ENCODE data around the gene RAMP2.

Gene RAMP2

DNA sequence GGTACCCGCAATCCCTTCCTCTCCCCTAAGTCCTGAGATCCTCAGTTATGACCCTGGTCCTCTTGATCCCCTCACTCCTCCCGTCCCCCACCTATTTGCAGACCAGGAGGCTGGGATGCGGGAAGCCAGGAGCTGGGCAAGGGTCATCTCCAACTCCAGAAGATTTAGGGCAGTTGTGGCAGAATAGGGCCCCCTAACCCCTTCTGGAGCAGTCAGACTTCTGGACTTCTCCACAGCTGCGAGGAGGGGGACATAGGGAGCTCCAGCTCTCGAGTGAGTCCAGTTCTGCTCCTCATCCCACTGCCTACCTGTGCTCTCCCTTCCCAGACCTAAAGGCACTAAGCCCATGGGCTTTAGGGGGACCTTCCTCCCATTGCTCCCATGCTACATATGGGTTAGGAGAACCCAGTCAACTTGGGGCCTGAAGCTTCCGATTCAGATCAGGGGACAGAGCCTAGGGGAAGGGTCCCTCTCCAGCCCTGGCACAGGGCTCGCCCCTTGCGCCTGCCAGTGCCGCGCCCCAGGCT is 20.7 kb downstream of the RAMP2 start:
- Histone ChIP-seq H3K27me3 (ENCODE audit: control insufficient read depth, insufficient read depth, low read length) (peaks cover 20% of the 10 kb centered on the region), H3K4me1 (ENCODE audit: control insufficient read depth, insufficient read depth, low read length) (0 out of 2 replicates have a peak, but pooled peaks cover 5% of the 10 kb centered on the region), H3K9me3 (ENCODE audit: control insufficient read depth, insufficient read depth, low read length) (no peaks in the 10 kb centered on the region), H3K27ac (ENCODE audit: low read depth, low read length) (no peak overlapping the region), H3K36me3 (ENCODE audit: control insufficient read depth, insufficient read depth, low read length) (peaks cover 25% of the 10 kb centered on the region), H3K4me3 (ENCODE audit: low read depth, low read length) (peak overlapping the region; percentile 63; the same call in 1 of the 2 replicates), H3K9ac (ENCODE audit: low read depth, low read length) (no peak overlapping the region)

DNA sequence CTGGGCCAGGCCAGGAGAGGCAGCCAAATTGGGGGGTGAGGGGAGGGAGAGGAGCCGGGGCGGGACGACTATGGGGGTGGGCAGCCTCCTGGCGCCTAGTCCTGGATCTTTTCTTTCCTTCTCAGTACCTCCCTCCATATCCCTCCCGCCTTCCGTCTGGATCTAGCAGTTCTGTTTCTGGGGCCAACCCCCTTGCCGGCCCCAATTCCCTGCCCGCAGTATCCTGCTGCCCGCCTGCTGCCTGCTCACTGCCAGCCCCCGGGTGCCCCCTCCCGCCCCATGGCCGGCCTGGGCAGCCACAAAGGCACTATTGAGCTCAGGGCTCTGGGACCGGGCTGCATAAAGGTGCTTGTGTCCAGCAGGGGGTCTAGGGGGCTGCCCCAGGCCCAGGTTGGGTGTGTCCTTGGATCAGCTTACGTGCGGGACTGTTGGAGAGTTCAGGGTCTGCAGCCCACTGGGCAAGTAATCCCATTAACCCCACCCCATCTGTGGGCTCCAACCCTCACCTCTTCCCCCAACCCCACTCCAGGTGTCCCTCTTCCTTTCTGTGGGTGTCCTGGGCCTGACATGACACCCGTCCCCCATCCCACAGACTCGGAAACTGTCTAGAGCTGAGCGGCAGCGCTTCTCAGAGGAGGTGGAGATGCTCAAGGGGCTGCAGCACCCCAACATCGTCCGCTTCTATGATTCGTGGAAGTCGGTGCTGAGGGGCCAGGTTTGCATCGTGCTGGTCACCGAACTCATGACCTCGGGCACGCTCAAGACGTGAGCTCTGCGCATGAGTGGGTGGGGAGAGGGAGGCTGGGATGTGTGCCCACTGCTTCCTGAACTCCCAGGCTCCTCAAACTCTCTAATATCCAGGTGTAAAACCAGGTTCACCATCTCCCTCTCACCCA is 21.4 kb downstream of the RAMP2 start:
- H3K9ac ChIP-seq (ENCODE audit: low read depth, low read length) = no peak overlapping the region
- H3K27ac ChIP-seq (ENCODE audit: low read depth, low read length) = no peak overlapping the region
- no peak overlapping the region for H3K4me3 ChIP-seq (ENCODE audit: low read depth, low read length)
- H3K27me3 ChIP-seq (ENCODE audit: control insufficient read depth, insufficient read depth, low read length) = peaks cover 20% of the 10 kb centered on the region
- H3K4me1 ChIP-seq (ENCODE audit: control insufficient read depth, insufficient read depth, low read length) = 0 out of 2 replicates have a peak, but pooled peaks cover 5% of the 10 kb centered on the region
- peaks cover 20% of the 10 kb centered on the region for H3K36me3 ChIP-seq (ENCODE audit: control insufficient read depth, insufficient read depth, low read length)
- H3K9me3 ChIP-seq (ENCODE audit: control insufficient read depth, insufficient read depth, low read length) = no peaks in the 10 kb centered on the region

DNA sequence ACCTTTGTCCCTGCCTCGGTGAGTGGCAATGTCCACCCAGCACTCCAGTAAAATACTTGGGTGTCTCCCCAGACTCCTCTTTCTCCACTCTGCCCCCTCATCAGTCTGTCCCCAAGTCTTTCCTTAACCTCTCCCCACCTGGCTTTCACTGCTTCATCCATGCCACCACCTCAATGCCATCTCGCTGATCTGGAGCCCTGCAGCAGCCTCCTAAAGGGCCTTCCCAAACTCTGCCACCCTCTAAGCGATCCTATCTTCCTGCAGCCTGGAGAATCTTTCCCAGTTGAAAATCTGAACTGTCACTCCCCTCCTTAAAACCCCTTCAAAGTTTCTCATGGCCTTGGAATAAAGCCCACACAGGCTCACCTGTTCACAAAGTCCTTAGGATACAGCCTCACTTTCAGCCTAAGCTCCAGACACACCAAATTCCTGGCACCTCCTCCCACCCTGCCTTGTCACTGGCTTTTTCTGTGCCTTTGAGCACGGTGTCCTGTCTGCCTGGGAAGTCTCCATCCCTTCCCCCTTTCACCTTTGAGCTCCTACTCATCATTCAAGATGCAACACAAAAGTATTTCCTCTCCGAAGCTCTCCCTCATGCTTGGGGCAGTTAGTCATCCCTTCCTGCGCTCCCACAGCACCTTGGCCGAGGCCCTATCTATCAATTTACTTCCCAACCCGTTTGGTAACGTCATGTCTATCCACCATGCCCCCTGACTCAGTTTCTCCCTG is 22.2 kb downstream of the RAMP2 start:
- peaks cover 20% of the 10 kb centered on the region for H3K27me3 ChIP-seq (ENCODE audit: control insufficient read depth, insufficient read depth, low read length)
- no peaks in the 10 kb centered on the region for H3K9me3 ChIP-seq (ENCODE audit: control insufficient read depth, insufficient read depth, low read length)
- peaks cover 13% of the 10 kb centered on the region for H3K36me3 ChIP-seq (ENCODE audit: control insufficient read depth, insufficient read depth, low read length)
- no peak overlapping the region for H3K27ac ChIP-seq (ENCODE audit: low read depth, low read length)
- no peak overlapping the region for H3K9ac ChIP-seq (ENCODE audit: low read depth, low read length)
- H3K4me3 ChIP-seq (ENCODE audit: low read depth, low read length) = no peak overlapping the region
- 0 out of 2 replicates have a peak, but pooled peaks cover 5% of the 10 kb centered on the region for H3K4me1 ChIP-seq (ENCODE audit: control insufficient read depth, insufficient read depth, low read length)

DNA sequence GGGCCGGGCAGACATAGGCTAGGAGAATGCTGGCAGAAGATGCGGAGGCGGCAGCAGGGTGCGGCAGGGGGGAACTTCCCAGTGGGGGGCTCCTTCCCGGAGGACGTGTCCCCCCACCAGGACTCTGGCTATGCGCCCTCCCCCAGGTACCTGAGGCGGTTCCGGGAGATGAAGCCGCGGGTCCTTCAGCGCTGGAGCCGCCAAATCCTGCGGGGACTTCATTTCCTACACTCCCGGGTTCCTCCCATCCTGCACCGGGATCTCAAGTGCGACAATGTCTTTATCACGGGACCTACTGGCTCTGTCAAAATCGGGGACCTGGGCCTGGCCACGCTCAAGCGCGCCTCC is 22.7 kb downstream of the RAMP2 start:
- peaks cover 20% of the 10 kb centered on the region for H3K27me3 ChIP-seq (ENCODE audit: control insufficient read depth, insufficient read depth, low read length)
- no peak overlapping the region for H3K4me3 ChIP-seq (ENCODE audit: low read depth, low read length)
- no peak overlapping the region for H3K9ac ChIP-seq (ENCODE audit: low read depth, low read length)
- H3K4me1 ChIP-seq (ENCODE audit: control insufficient read depth, insufficient read depth, low read length) = 0 out of 2 replicates have a peak, but pooled peaks cover 5% of the 10 kb centered on the region
- no peaks in the 10 kb centered on the region for H3K9me3 ChIP-seq (ENCODE audit: control insufficient read depth, insufficient read depth, low read length)
- H3K27ac ChIP-seq (ENCODE audit: low read depth, low read length) = no peak overlapping the region
- peaks cover 7% of the 10 kb centered on the region for H3K36me3 ChIP-seq (ENCODE audit: control insufficient read depth, insufficient read depth, low read length)

DNA sequence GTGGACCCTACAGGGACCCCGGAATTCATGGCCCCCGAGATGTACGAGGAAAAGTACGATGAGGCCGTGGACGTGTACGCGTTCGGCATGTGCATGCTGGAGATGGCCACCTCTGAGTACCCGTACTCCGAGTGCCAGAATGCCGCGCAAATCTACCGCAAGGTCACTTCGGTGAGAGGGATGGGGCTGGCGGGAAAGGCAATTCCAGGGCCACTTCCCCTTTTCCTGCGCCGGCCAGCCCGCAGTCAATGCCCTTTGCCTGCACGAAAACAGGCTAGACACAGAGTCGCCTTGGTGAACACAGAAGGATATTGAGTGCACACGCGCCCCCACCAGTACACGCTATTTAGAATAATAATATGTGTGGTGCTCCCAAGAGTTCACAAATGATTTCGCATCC is 23.4 kb downstream of the RAMP2 start:
- Histone ChIP-seq H3K4me1 (ENCODE audit: control insufficient read depth, insufficient read depth, low read length) (0 out of 2 replicates have a peak, but pooled peaks cover 5% of the 10 kb centered on the region), H3K36me3 (ENCODE audit: control insufficient read depth, insufficient read depth, low read length) (peaks cover under 1% of the 10 kb centered on the region; the same call in 1 of the 2 replicates), H3K27ac (ENCODE audit: low read depth, low read length) (no peak overlapping the region), H3K9ac (ENCODE audit: low read depth, low read length) (no peak overlapping the region), H3K27me3 (ENCODE audit: control insufficient read depth, insufficient read depth, low read length) (peaks cover 20% of the 10 kb centered on the region), H3K9me3 (ENCODE audit: control insufficient read depth, insufficient read depth, low read length) (no peaks in the 10 kb centered on the region), H3K4me3 (ENCODE audit: low read depth, low read length) (no peak overlapping the region)

DNA sequence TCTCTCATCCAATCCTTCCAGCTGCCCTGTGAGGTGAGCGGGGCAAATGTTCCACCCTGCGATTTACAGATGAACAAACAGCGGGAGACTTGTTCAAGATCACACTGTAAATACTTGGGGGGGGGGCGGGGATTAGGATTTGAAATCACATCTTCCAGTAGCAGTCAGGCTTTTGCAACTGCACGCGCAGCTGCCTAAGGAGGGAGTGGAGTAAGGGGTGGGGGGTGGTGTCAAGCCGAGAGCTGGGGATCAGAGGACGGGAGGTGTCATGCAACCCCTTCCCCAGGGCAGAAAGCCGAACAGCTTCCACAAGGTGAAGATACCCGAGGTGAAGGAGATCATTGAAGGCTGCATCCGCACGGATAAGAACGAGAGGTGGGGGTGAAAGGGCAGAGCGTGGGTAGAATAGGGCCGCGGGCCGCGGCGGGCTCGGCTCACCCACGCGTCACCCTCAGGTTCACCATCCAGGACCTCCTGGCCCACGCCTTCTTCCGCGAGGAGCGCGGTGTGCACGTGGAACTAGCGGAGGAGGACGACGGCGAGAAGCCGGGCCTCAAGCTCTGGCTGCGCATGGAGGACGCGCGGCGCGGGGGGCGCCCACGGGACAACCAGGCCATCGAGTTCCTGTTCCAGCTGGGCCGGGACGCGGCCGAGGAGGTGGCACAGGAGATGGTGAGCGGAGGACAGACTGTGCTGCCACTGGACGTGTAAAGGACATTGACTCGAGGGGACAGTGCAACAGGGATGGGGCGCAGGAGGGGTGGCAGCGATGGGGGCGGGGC is 24.0 kb downstream of the RAMP2 start:
- no peaks in the 10 kb centered on the region for H3K9me3 ChIP-seq (ENCODE audit: control insufficient read depth, insufficient read depth, low read length)
- peaks cover 20% of the 10 kb centered on the region for H3K27me3 ChIP-seq (ENCODE audit: control insufficient read depth, insufficient read depth, low read length)
- no peak overlapping the region for H3K9ac ChIP-seq (ENCODE audit: low read depth, low read length)
- H3K27ac ChIP-seq (ENCODE audit: low read depth, low read length) = no peak overlapping the region
- no peaks in the 10 kb centered on the region for H3K36me3 ChIP-seq (ENCODE audit: control insufficient read depth, insufficient read depth, low read length)
- no peak overlapping the region for H3K4me3 ChIP-seq (ENCODE audit: low read depth, low read length)
- no peaks in the 10 kb centered on the region for H3K4me1 ChIP-seq (ENCODE audit: control insufficient read depth, insufficient read depth, low read length)

DNA sequence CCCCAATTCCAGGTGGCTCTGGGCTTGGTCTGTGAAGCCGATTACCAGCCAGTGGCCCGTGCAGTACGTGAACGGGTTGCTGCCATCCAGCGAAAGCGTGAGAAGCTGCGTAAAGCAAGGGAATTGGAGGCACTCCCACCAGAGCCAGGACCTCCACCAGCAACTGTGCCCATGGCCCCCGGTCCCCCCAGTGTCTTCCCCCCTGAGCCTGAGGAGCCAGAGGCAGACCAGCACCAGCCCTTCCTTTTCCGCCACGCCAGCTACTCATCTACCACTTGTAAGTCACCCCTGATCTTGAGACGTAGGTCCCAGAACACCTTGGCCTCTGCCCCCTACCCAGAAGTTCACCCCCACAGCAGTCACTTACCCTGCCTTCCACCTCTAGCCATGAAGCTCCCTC is 26.2 kb downstream of the RAMP2 start:
- H3K36me3 ChIP-seq (ENCODE audit: control insufficient read depth, insufficient read depth, low read length) = no peaks in the 10 kb centered on the region
- no peak overlapping the region for H3K27ac ChIP-seq (ENCODE audit: low read depth, low read length)
- H3K27me3 ChIP-seq (ENCODE audit: control insufficient read depth, insufficient read depth, low read length) = peaks cover 6% of the 10 kb centered on the region; the same call in 1 of the 2 replicates
- no peak overlapping the region for H3K4me3 ChIP-seq (ENCODE audit: low read depth, low read length)
- H3K9me3 ChIP-seq (ENCODE audit: control insufficient read depth, insufficient read depth, low read length) = no peaks in the 10 kb centered on the region
- H3K9ac ChIP-seq (ENCODE audit: low read depth, low read length) = no peak overlapping the region
- no peaks in the 10 kb centered on the region for H3K4me1 ChIP-seq (ENCODE audit: control insufficient read depth, insufficient read depth, low read length)

DNA sequence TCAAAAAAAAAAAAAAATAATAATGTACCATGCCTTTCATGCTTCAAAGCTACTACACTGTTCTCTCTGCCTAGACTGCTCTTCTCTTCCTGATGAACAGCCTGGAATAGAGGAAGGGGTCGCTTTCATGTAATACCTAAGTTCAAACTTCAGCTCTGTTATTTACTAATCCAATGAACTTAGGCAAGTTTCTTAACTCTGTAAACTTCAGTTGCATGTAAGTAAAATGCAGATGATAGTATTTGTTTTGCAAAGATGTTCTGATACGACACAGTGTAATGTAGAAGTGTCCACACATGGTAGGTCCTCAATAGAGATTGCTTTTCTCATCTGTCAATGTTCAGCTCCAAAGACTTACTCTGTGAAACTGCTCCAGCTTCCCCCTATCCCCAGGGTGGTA is 30.9 kb downstream of the RAMP2 start:
- Histone ChIP-seq H3K9ac (ENCODE audit: low read depth, low read length) (no peak overlapping the region), H3K4me1 (ENCODE audit: control insufficient read depth, insufficient read depth, low read length) (no peaks in the 10 kb centered on the region)

DNA sequence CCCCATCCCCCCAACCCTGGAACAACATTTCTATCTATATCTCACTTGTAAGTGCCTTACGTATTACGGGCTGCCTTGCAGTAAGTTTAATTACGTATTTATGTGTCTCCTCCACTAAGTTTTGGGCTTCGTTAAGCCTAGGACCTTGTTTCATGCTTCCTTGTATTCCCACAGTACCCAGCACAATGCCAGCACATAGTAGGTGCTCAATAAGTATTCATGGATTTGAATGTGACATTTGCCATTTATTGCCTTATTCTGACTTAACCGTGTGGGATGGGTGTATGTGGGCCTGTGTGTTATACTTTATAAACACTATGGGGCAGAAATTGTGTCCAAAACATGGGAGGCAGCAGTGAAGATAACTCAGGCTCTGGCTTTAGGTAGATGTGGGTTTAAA is 31.5 kb downstream of the RAMP2 start:
- no peaks in the 10 kb centered on the region for H3K9me3 ChIP-seq (ENCODE audit: control insufficient read depth, insufficient read depth, low read length)
- no peak overlapping the region for H3K4me3 ChIP-seq (ENCODE audit: low read depth, low read length)
- H3K27ac ChIP-seq (ENCODE audit: low read depth, low read length) = no peak overlapping the region
- H3K9ac ChIP-seq (ENCODE audit: low read depth, low read length) = no peak overlapping the region
- peaks cover 18% of the 10 kb centered on the region for H3K36me3 ChIP-seq (ENCODE audit: control insufficient read depth, insufficient read depth, low read length)
- H3K27me3 ChIP-seq (ENCODE audit: control insufficient read depth, insufficient read depth, low read length) = no peaks in the 10 kb centered on the region
- H3K4me1 ChIP-seq (ENCODE audit: control insufficient read depth, insufficient read depth, low read length) = 0 out of 2 replicates have a peak, but pooled peaks cover under 1% of the 10 kb centered on the region

More for the DNA sequence above, 30.9 kb downstream of the RAMP2 start:
- no peaks in the 10 kb centered on the region for H3K27me3 ChIP-seq (ENCODE audit: control insufficient read depth, insufficient read depth, low read length)
- no peaks in the 10 kb centered on the region for H3K9me3 ChIP-seq (ENCODE audit: control insufficient read depth, insufficient read depth, low read length)
- H3K36me3 ChIP-seq (ENCODE audit: control insufficient read depth, insufficient read depth, low read length) = peaks cover 13% of the 10 kb centered on the region
- no peak overlapping the region for H3K27ac ChIP-seq (ENCODE audit: low read depth, low read length)
- H3K4me3 ChIP-seq (ENCODE audit: low read depth, low read length) = no peak overlapping the region

DNA sequence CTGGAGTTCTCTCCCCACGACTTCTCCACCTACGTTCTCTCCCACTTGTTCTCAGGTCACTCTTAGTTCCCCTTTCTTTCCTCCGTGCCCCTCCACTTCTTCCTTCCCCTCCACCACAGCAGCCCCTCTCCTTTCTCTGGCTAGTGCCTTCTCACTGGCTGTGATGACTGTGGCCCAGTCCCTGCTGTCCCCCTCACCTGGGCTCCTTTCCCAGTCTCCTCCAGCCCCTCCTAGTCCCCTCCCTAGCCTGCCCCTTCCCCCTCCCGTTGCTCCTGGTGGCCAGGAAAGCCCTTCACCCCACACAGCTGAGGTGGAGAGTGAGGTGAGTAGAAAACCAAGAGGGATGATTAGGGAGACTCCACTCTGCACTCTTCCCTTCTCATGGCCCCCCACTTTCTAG is 34.0 kb downstream of the RAMP2 start:
- Histone ChIP-seq H3K9me3 (ENCODE audit: control insufficient read depth, insufficient read depth, low read length) (0 out of 2 replicates have a peak, but pooled peaks cover 3% of the 10 kb centered on the region), H3K36me3 (ENCODE audit: control insufficient read depth, insufficient read depth, low read length) (peaks cover 18% of the 10 kb centered on the region), H3K9ac (ENCODE audit: low read depth, low read length) (no peak overlapping the region), H3K27ac (ENCODE audit: low read depth, low read length) (no peak overlapping the region), H3K4me3 (ENCODE audit: low read depth, low read length) (no peak overlapping the region), H3K27me3 (ENCODE audit: control insufficient read depth, insufficient read depth, low read length) (peaks cover 7% of the 10 kb centered on the region; the same call in 1 of the 2 replicates), H3K4me1 (ENCODE audit: control insufficient read depth, insufficient read depth, low read length) (peaks cover 4% of the 10 kb centered on the region; the same call in 1 of the 2 replicates)

Data from HUES48 (cell line).